Esophagus muscularis mucosa (tissue), 4 donors: ENCODE data around the gene MEX3C.

Experiments used
- EP300 ChIP-seq: sonication (generic); formaldehyde crosslinking; IDR thresholded peaks from one replicate; pipeline ENCODE4 v1.6.1; 2017; ENCODE audit warnings: antibody characterized with exemption
- POLR2A ChIP-seq: fragments of 450-650 bp; IDR thresholded peaks from one replicate; pipeline ENCODE4 v1.6.1; 2017; ENCODE audit warnings: antibody characterized with exemption, moderate library complexity, mild to moderate bottlenecking, low read depth
- POLR2AphosphoS5 ChIP-seq, 2 donors: sonication (generic); formaldehyde crosslinking; IDR thresholded peaks; one replicate each; pipeline ENCODE4 v1.6.1; 2017; ENCODE audit warnings: antibody characterized with exemption in 2 of 2
- TF ChIP-seq, protein P1 (sequence below), 3 experiments: fragments of 200-600 bp in 2 of 3; fragments of 450-650 bp in 1 of 3; sonication (generic) in 2 of 3; IDR thresholded peaks; one replicate each; pipeline ENCODE4 v1.5.1; 2017 to 2019; ENCODE audit warnings: antibody characterized with exemption in 3 of 3, mild to moderate bottlenecking in 2 of 3, moderate library complexity in 1 of 3

- TF ChIP-seq, protein P1, sequence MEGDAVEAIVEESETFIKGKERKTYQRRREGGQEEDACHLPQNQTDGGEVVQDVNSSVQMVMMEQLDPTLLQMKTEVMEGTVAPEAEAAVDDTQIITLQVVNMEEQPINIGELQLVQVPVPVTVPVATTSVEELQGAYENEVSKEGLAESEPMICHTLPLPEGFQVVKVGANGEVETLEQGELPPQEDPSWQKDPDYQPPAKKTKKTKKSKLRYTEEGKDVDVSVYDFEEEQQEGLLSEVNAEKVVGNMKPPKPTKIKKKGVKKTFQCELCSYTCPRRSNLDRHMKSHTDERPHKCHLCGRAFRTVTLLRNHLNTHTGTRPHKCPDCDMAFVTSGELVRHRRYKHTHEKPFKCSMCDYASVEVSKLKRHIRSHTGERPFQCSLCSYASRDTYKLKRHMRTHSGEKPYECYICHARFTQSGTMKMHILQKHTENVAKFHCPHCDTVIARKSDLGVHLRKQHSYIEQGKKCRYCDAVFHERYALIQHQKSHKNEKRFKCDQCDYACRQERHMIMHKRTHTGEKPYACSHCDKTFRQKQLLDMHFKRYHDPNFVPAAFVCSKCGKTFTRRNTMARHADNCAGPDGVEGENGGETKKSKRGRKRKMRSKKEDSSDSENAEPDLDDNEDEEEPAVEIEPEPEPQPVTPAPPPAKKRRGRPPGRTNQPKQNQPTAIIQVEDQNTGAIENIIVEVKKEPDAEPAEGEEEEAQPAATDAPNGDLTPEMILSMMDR (IDR thresholded peaks at IDR 0.05) = no peak
- TF ChIP-seq POLR2A (no peak), POLR2AphosphoS5 (IDR thresholded peaks at IDR 0.05) (no peak), EP300 (no peak)
Observed at GRCh38 chr18:51151185-51151567, 46.3 kb downstream of the MEX3C start.
